H1 (cell line): ENCODE measurements around the gene CDH2. TPM values are rescaled to one million over a fixed set of nuclear protein-coding genes. Genes with fewer than 3 reads are reported as not detected.

Experiments used
- CTCF ChIA-PET: fragments of 300-600 bp; sonication (Branson Sonifier 250); formaldehyde crosslinking; loops from one replicate; lab custom pipeline; 2021; ENCODE audit not compliant: partially characterized antibody; lab: Charles Lee
- POLR2A ChIA-PET: fragments of 300-600 bp; sonication (Branson Sonifier 250); formaldehyde crosslinking; loops from one replicate; lab custom pipeline; 2021; ENCODE audit warnings: inconsistent platforms; ENCODE audit not compliant: partially characterized antibody; lab: Charles Lee
- DNase-seq, 2 experiments: peaks; one replicate each; pipeline versions ENCODE4 v3.0.0 to v3.0.0-alpha.2; 2010 to 2022; ENCODE audit warnings: low spot score in 2 of 2, low read depth in 1 of 2, mixed read lengths in 1 of 2
- FAIRE-seq: peaks from 2 replicates; lab custom pipeline; 2011; peaks lifted over from hg19 to GRCh38; lab: Jason Lieb, UNC
- H2AFZ ChIP-seq: 2 replicates; pipeline ENCODE4 v1.8.1; 2012; ENCODE audit warnings: low read length, inconsistent platforms
- H2AK5ac ChIP-seq: 2 replicates; pipeline ENCODE4 v1.6.1; 2013; ENCODE audit warnings: low read depth, low read length
- H2BK120ac ChIP-seq: replicated peaks from 2 replicates; pipeline ENCODE3; 2013; ENCODE audit warnings: low read depth, low read length, inconsistent platforms
- H2BK12ac ChIP-seq: 2 replicates; pipeline ENCODE4 v1.6.1; 2013; ENCODE audit warnings: low read depth, low read length
- H2BK15ac ChIP-seq: 2 replicates; pipeline ENCODE4 v1.6.1; 2013; ENCODE audit warnings: low read length
- H2BK20ac ChIP-seq: 2 replicates; pipeline ENCODE4 v1.6.1; 2013; ENCODE audit warnings: low read length
- H2BK5ac ChIP-seq: 2 replicates; pipeline ENCODE4 v1.6.1; 2013; ENCODE audit warnings: low read depth, low read length
- H3K14ac ChIP-seq: 2 replicates; pipeline ENCODE4 v1.6.1; 2013; ENCODE audit warnings: inconsistent platforms; ENCODE audit not compliant: insufficient read length
- H3K18ac ChIP-seq: 2 replicates; pipeline ENCODE4 v1.6.1; 2013; ENCODE audit warnings: low read length; ENCODE audit errors: extremely low read depth
- H3K23ac ChIP-seq: 2 replicates; pipeline ENCODE4 v1.6.1; 2013; ENCODE audit warnings: inconsistent platforms; ENCODE audit not compliant: insufficient read length
- H3K23me2 ChIP-seq: 2 replicates; pipeline ENCODE4 v1.6.1; 2013; ENCODE audit warnings: low read depth, low read length
- H3K27ac ChIP-seq: 2 replicates; pipeline ENCODE4 v1.6.1; 2011; ENCODE audit warnings: low read depth, low read length, inconsistent platforms
- H3K27me3 ChIP-seq, 4 experiments: replicated peaks in 1 of 4; 1 replicate in 1 of 4; 2 replicates in 3 of 4; pipeline versions ENCODE4 v1.6.1 to v1.8.1; 2011 to 2013; ENCODE audit warnings: low read length in 3 of 4, mild to moderate bottlenecking in 3 of 4, inconsistent platforms in 2 of 4, mixed read lengths in 2 of 4, moderate library complexity in 1 of 4; ENCODE audit not compliant: control insufficient read depth in 3 of 4, insufficient read depth in 3 of 4; ENCODE audit errors: extremely low read depth in 1 of 4
- H3K36me3 ChIP-seq, 4 experiments: 2 replicates each; pipeline versions ENCODE4 v1.6.1 to v1.8.1; 2011 to 2013; ENCODE audit warnings: mild to moderate bottlenecking in 4 of 4, low read length in 3 of 4, moderate library complexity in 2 of 4, control low read depth in 1 of 4, inconsistent platforms in 1 of 4; ENCODE audit not compliant: insufficient read depth in 4 of 4, control insufficient read depth in 2 of 4
- H3K4ac ChIP-seq: replicated peaks from 2 replicates; pipeline ENCODE3; 2013; ENCODE audit warnings: low read length, low read depth, mixed read lengths, inconsistent platforms; ENCODE audit not compliant: insufficient read length
- H3K4me1 ChIP-seq, 4 experiments: replicated peaks in 1 of 4; 1 replicate in 1 of 4; 2 replicates in 3 of 4; pipeline versions ENCODE4 v1.6.1 to v1.8.1; 2011 to 2013; ENCODE audit warnings: low read length in 3 of 4, inconsistent platforms in 2 of 4, mixed read lengths in 1 of 4; ENCODE audit not compliant: insufficient read depth in 4 of 4, control insufficient read depth in 3 of 4
- H3K4me2 ChIP-seq, 2 experiments: 2 replicates each; pipeline versions ENCODE4 v1.6.1 to v1.8.1; 2011 to 2013; ENCODE audit warnings: low read depth in 2 of 2, low read length in 2 of 2, control low read depth in 1 of 2, inconsistent platforms in 1 of 2, mild to moderate bottlenecking in 1 of 2; ENCODE audit not compliant: insufficient read depth in 1 of 2
- H3K4me3 ChIP-seq, 4 experiments: fragments of 200-600, 300-600 bp in 1 of 4; sonication (generic), shearing (Covaris generic), sonication (Bioruptor Twin) in 1 of 4; 2 replicates each; pipeline versions ENCODE4 v1.5.1 to v1.8.1; 2011 to 2016; ENCODE audit warnings: low read length in 4 of 4, low read depth in 3 of 4, control low read depth in 2 of 4, inconsistent platforms in 2 of 4, mild to moderate bottlenecking in 2 of 4, mixed read lengths in 1 of 4, moderate library complexity in 1 of 4; ENCODE audit not compliant: insufficient read depth in 2 of 4; ENCODE audit errors: extremely low read depth in 1 of 4
- H3K56ac ChIP-seq: replicated peaks from 2 replicates; pipeline ENCODE3; 2013; ENCODE audit warnings: low read depth, mild to moderate bottlenecking, mixed read lengths, low read length, inconsistent platforms; ENCODE audit not compliant: insufficient read length
- H3K79me1 ChIP-seq: 2 replicates; pipeline ENCODE4 v1.6.1; 2013; ENCODE audit warnings: low read depth, low read length, control low read depth
- H3K79me2 ChIP-seq, 2 experiments: 2 replicates each; pipeline versions ENCODE4 v1.6.1 to v1.8.1; 2012 to 2013; ENCODE audit warnings: low read length in 2 of 2, mild to moderate bottlenecking in 2 of 2, inconsistent platforms in 1 of 2; ENCODE audit not compliant: insufficient read depth in 2 of 2, control insufficient read depth in 1 of 2
- H3K9ac ChIP-seq, 4 experiments: replicated peaks in 1 of 4; 1 replicate in 1 of 4; 2 replicates in 3 of 4; pipeline versions ENCODE4 v1.6.1 to v1.8.1; 2011 to 2013; ENCODE audit warnings: low read depth in 3 of 4, low read length in 3 of 4, control low read depth in 2 of 4, mild to moderate bottlenecking in 2 of 4, moderate library complexity in 2 of 4, inconsistent platforms in 1 of 4; ENCODE audit errors: extremely low read depth in 1 of 4
- H3K9me3 ChIP-seq, 2 experiments: 2 replicates each; pipeline versions ENCODE4 v1.6.1 to v1.8.1; 2012 to 2013; ENCODE audit warnings: mild to moderate bottlenecking in 2 of 2, moderate library complexity in 2 of 2, control low read depth in 1 of 2, inconsistent platforms in 1 of 2, low read depth in 1 of 2, low read length in 1 of 2, mixed read lengths in 1 of 2; ENCODE audit not compliant: insufficient read depth in 2 of 2
- H4K20me1 ChIP-seq, 2 experiments: replicated peaks in 1 of 2; 2 replicates each; pipeline versions ENCODE3 to v1.8.1; 2011 to 2013; ENCODE audit warnings: inconsistent platforms in 2 of 2, low read length in 2 of 2, mild to moderate bottlenecking in 1 of 2; ENCODE audit not compliant: insufficient read depth in 2 of 2, control insufficient read depth in 1 of 2
- H4K5ac ChIP-seq: 2 replicates; pipeline ENCODE4 v1.6.1; 2013; ENCODE audit warnings: low read length, low read depth, mixed read lengths, inconsistent platforms; ENCODE audit not compliant: insufficient read length
- H4K8ac ChIP-seq: 2 replicates; pipeline ENCODE4 v1.8.0; 2013; ENCODE audit warnings: mild to moderate bottlenecking, moderate library complexity, low read length, inconsistent platforms; ENCODE audit not compliant: insufficient read depth; ENCODE audit errors: extremely low read depth
- H4K91ac ChIP-seq: replicated peaks from 2 replicates; pipeline ENCODE3; 2013; ENCODE audit warnings: low read length, mixed read lengths, inconsistent platforms; ENCODE audit not compliant: insufficient read length
- ASH2L ChIP-seq: fragments of 200-600, 300-600 bp; sonication (generic); IDR thresholded peaks from one replicate; pipeline ENCODE4 v1.7.1; 2017; ENCODE audit warnings: low read length
- EZH2 ChIP-seq: fragments of 200-600 bp; sonication (generic); IDR thresholded peaks from 2 replicates; pipeline ENCODE4 v1.7.1; 2012; ENCODE audit warnings: low read depth, mild to moderate bottlenecking, moderate library complexity, low read length, inconsistent platforms; ENCODE audit not compliant: severe bottlenecking
- RNF2 ChIP-seq: fragments of 200-900, 300-1000 bp; sonication (generic); IDR thresholded peaks from 2 replicates; pipeline ENCODE4 v1.7.1; 2016; ENCODE audit warnings: borderline replicate concordance, low read depth, mild to moderate bottlenecking, antibody characterized with exemption, low read length; ENCODE audit not compliant: poor library complexity, severe bottlenecking; ENCODE audit errors: missing control alignments
- WGBS, 2 experiments: shearing (Covaris generic) in 1 of 2; methylation state at CpG; one replicate each; pipeline versions ENCODE4 v1.1.6 to v1.1.7; 2013 to 2015; ENCODE audit warnings: low lambda C conversion rate in 2 of 2, mixed read lengths in 2 of 2, inconsistent platforms in 1 of 2, low coverage in 1 of 2, missing lambda C conversion rate in 1 of 2; ENCODE audit not compliant: insufficient replicate concordance in 2 of 2, insufficient coverage in 1 of 2, insufficient read length in 1 of 2; ENCODE audit errors: extremely low coverage in 1 of 2, missing lambda C conversion rate in 1 of 2; 5-methylcytosine and 5-hydroxymethylcytosine counted together
- polyA plus RNA-seq, 7 experiments: library from polyadenylated mRNA; depleted of rRNA in 3 of 7; stranded (reverse) in 5 of 7; unstranded in 2 of 7; fragments of >200 nt in 5 of 7; fragments of 200-250 nt in 2 of 7; gene quantifications; 1 replicate in 5 of 7; 2 replicates in 1 of 7; 4 replicates in 1 of 7; pipeline versions ENCODE4 v1.2.1 to v1.2.3, GENCODE V29; 2011 to 2013; ENCODE audit warnings: missing spikeins in 2 of 7, mixed read lengths in 2 of 7
- total RNA-seq: library from RNA; stranded (reverse); fragmentation: NEBNext Ultra II Directional; extraction: Animal tissue kit (Norgen Biotek cat#: 25700); gene quantifications from 2 replicates; pipeline ENCODE4 v1.2.1, GENCODE V29; 2021

The CDH2 gene
- total and polyA plus RNA-seq, 2 of the 8 experiments (the other 6 are each of a cell fraction or from before 2014, with no cell fraction given), result 15.0 to 56.5 TPM

DNA sequence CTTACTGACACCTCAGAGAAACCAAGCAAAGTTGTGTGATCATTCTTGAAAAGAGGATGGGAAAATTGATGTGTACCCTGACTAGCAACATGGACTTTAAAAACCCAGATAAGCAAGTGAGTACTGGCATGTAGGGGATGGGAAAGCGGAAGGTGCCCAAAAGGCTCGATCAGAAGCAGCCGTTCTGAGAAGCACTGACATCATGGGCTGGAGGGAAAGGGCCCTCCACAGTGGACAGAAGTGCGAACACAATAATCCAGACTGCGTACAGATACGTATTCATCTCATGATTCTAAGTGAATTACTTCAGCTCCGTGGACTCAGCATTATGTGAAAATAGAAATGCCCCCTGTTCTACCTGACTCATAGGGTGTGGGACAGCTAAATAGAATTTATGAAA, 42.2 kb downstream of the CDH2 start:
- H3K23me2 ChIP-seq, result no peaks in the 10 kb centered on the region; the same call in 1 of the 2 replicates
- TF ChIP-seq RNF2, result no peak
- no peak for TF ChIP-seq EZH2
- TF ChIP-seq ASH2L, result no peak

More for the DNA sequence above, 42.2 kb downstream of the CDH2 start:
- Histone ChIP-seq H3K9ac (no peak overlapping the region), H2AK5ac (no peak overlapping the region), H3K27ac (no peak overlapping the region), H4K8ac (no peak overlapping the region), H4K91ac (no peak overlapping the region), H3K36me3 (no peaks in the 10 kb centered on the region), H2BK15ac (no peak overlapping the region), H3K4me1 (no peaks in the 10 kb centered on the region; a peak in 1 of 7 replicates), H3K14ac (no peak overlapping the region), H3K79me2 (no peaks in the 10 kb centered on the region), H2BK120ac (no peak overlapping the region), H2BK5ac (no peak overlapping the region), H3K56ac (no peak overlapping the region), H2BK20ac (no peak overlapping the region), H3K4me2 (no peak overlapping the region), H3K9me3 (no peaks in the 10 kb centered on the region), H3K23ac (no peak overlapping the region), H3K4me3 (no peak overlapping the region), H3K79me1 (no peaks in the 10 kb centered on the region), H2BK12ac (no peak overlapping the region), H2AFZ (no peak overlapping the region), H3K27me3 (no peaks in the 10 kb centered on the region), H3K4ac (no peak overlapping the region), H3K18ac (no peak overlapping the region), H4K20me1 (no peaks in the 10 kb centered on the region), H4K5ac (no peak overlapping the region)
- ChIA-PET CTCF (interaction anchor here (0.6 kb wide), 1 partner anchor 9 kb away, joined by 4 read pairs; no protein-coding TSS in a partner anchor), POLR2A (no interaction called here)
- no peak for FAIRE-seq
- no peak for DNase-seq
- 94% methylated on average over 7 of the region's 7 CpGs; no CpG with 5 or more reads in 1 of the 2 experiments for WGBS, 2 experiments
